Breast epithelium (tissue), 4 donors: Measurements from ENCODE around the gene GPAM. TPM values are rescaled to one million over a fixed set of nuclear protein-coding genes. Genes with fewer than 3 reads are reported as not detected.
"Not testable (repeated sequence)": the region's sequence is repeated elsewhere in the genome, so short reads cannot be mapped to it uniquely, and the experiment has no call there.

ENCODE experiments used
- DNase-seq, 2 donors: peaks; one replicate each; pipeline ENCODE4 v3.0.0-alpha.2; 2019; ENCODE audit warnings: low spot score in 2 of 2
- H3K27ac ChIP-seq, 2 donors: fragments of 200-600 bp; sonication (generic) in 1 of 2; one replicate each; pipeline ENCODE4 v1.5.1; 2016 to 2019; ENCODE audit warnings: mild to moderate bottlenecking in 1 of 2
- H3K27me3 ChIP-seq, 2 donors: fragments of 200-600 bp; sonication (generic) in 1 of 2; one replicate each; pipeline versions ENCODE4 v1.5.1 to v1.6.0; 2017 to 2019; ENCODE audit warnings: control low read depth in 1 of 2, mild to moderate bottlenecking in 1 of 2
- H3K36me3 ChIP-seq: fragments of 200-600 bp; one replicate; pipeline ENCODE4 v1.5.1; 2019
- H3K4me1 ChIP-seq, 2 donors: fragments of 200-600 bp; sonication (generic); one replicate each; pipeline ENCODE4 v1.5.1; 2016 to 2019; ENCODE audit warnings: control low read depth in 1 of 2
- H3K4me3 ChIP-seq, 3 donors: fragments of 200-600 bp; sonication (generic); 1 replicate in 2 of 3; 2 replicates in 1 of 3; pipeline ENCODE4 v1.5.1; 2016 to 2019; ENCODE audit warnings: mild to moderate bottlenecking in 3 of 3, moderate library complexity in 2 of 3
- H3K9me3 ChIP-seq, 2 donors: fragments of 200-600 bp; sonication (generic) in 1 of 2; one replicate each; pipeline ENCODE4 v1.5.1; 2016 to 2019; ENCODE audit warnings: control low read depth in 1 of 2
- POLR2A ChIP-seq: fragments of 450-650 bp; IDR thresholded peaks from one replicate; pipeline ENCODE4 v1.6.1; 2016; ENCODE audit warnings: antibody characterized with exemption, mild to moderate bottlenecking, moderate library complexity
- POLR2AphosphoS5 ChIP-seq, 3 donors: sonication (generic); formaldehyde crosslinking; IDR thresholded peaks; one replicate each; pipeline ENCODE4 v1.6.1; 2017; ENCODE audit warnings: antibody characterized with exemption in 3 of 3
- intact Hi-C: fragments of 100-400 bp; cut with DNase I; formaldehyde crosslinking; loops from one replicate; pipeline ENCODE4 v1.15.1; 2023; ENCODE audit warnings: low total_unique reads
- total RNA-seq, 3 donors: library from RNA; depleted of rRNA; stranded (reverse); fragments of >200 nt; gene quantifications; one replicate each; pipeline ENCODE4 v1.1.0, GENCODE V29; 2016
- TF ChIP-seq, protein P1 (sequence below), 3 donors: fragments of 450-650 bp; IDR thresholded peaks; one replicate each; pipeline ENCODE4 v1.5.1; 2016 to 2017; ENCODE audit warnings: antibody characterized with exemption in 3 of 3, mild to moderate bottlenecking in 3 of 3, moderate library complexity in 3 of 3

GPAM gene
- total RNA-seq, 3 donors from 2014 or later: 13.4 to 462 (median 26.3) TPM

DNA sequence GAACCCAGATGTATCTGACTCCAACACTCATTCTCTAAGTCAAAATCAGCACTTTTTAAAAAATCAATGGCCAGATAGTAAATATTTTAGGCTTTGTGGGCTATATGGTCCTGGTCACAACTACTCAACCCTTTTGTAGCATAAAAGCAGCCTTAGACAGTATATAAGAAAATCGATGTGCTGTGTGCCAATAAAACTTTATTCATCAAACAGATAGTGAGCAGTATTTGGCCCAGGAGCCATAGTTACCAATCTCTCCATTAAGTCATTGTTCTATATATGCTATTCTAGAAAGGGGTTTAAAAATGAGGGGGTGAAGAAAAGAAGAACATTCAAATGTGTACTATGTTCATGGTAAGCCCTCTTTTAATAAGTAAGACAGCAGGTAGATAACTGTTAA lies 18.5 kb upstream of the GPAM start:
- no peaks in the 10 kb centered on the region for H3K9me3 ChIP-seq
- H3K27me3 ChIP-seq: no peaks in the 10 kb centered on the region
- H3K4me3 ChIP-seq: no peak overlapping the region
- intact Hi-C loops: no loop called here
- H3K36me3 ChIP-seq: no peaks in the 10 kb centered on the region
- no peaks in the 10 kb centered on the region for H3K4me1 ChIP-seq
- no peak for DNase-seq
- H3K27ac ChIP-seq: no peak overlapping the region
- TF ChIP-seq POLR2A: no peak
- TF ChIP-seq POLR2AphosphoS5 (IDR thresholded peaks at IDR 0.05): no peak
- TF ChIP-seq, protein P1, sequence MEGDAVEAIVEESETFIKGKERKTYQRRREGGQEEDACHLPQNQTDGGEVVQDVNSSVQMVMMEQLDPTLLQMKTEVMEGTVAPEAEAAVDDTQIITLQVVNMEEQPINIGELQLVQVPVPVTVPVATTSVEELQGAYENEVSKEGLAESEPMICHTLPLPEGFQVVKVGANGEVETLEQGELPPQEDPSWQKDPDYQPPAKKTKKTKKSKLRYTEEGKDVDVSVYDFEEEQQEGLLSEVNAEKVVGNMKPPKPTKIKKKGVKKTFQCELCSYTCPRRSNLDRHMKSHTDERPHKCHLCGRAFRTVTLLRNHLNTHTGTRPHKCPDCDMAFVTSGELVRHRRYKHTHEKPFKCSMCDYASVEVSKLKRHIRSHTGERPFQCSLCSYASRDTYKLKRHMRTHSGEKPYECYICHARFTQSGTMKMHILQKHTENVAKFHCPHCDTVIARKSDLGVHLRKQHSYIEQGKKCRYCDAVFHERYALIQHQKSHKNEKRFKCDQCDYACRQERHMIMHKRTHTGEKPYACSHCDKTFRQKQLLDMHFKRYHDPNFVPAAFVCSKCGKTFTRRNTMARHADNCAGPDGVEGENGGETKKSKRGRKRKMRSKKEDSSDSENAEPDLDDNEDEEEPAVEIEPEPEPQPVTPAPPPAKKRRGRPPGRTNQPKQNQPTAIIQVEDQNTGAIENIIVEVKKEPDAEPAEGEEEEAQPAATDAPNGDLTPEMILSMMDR (IDR thresholded peaks at IDR 0.05): no peak

DNA sequence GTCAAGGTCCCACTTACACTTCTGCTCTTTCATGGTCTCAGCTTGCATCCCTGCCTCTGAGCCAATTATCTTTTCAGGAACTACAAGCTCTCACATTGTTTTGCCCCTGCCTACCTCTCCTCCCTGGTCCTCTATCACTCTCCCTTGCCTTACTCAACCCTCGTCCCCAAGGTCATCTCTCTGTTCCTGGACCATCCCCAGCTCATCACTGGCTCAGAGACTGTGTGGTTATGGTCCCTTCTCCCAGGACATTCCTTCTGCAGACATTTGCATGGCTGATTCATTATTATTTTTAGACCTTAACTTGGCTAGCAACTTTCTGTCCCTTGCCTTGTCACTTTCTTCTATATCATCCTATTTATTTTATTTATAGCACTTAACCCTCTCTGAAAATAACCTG lies 17.8 kb upstream of the GPAM start:
- TF ChIP-seq POLR2A (no peak), POLR2AphosphoS5 (IDR thresholded peaks at IDR 0.05) (no peak)
- TF ChIP-seq, protein P1 (IDR thresholded peaks at IDR 0.05): no peak
- Histone ChIP-seq H3K36me3 (no peaks in the 10 kb centered on the region), H3K27ac (no peak overlapping the region), H3K27me3 (no peaks in the 10 kb centered on the region), H3K4me1 (no peaks in the 10 kb centered on the region), H3K4me3 (no peak overlapping the region), H3K9me3 (no peaks in the 10 kb centered on the region)
- intact Hi-C loops: no loop called here
- no peak for DNase-seq

DNA sequence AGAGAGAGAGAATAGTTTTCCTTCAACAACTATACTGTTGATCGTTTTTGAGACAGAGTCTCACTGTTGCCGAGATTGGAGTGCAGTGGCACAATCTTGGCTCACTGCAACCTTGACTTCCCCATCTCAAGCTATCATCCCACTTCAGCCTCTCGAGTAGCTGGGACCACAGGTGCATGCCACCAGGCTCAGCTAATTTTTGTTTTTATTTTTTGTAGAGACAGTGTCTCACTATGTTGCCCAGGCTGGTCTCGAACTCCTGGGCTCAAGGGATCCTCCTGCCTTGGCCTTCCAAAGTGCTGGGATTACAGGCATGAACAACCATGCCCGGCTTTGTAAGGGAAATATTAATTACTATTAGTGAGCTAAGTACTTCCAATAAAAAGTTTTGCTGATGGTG lies 16.7 kb upstream of the GPAM start:
- H3K27ac ChIP-seq, H3K4me1 ChIP-seq, H3K4me3 ChIP-seq, H3K36me3 ChIP-seq, DNase-seq, intact Hi-C loops, H3K27me3 ChIP-seq, H3K9me3 ChIP-seq: not testable (repeated sequence)

DNA sequence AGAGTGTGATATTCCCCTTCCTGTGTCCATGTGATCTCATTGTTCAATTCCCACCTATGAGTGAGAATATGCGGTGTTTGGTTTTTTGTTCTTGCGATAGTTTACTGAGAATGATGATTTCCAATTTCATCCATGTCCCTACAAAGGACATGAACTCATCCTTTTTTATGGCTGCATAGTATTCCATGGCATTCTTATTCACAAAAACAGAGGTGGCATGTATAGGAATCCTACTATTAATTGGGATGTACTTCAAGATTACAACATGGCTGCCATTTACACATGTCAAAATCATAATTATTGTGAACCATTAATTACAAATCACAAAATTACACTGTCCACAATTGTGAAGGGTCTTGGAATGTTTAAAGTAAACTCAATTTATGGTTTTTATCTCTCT lies 14.1 kb upstream of the GPAM start:
- H3K4me3 ChIP-seq, intact Hi-C loops, H3K36me3 ChIP-seq, H3K4me1 ChIP-seq, H3K27me3 ChIP-seq, H3K27ac ChIP-seq, DNase-seq, H3K9me3 ChIP-seq: not testable (repeated sequence)

DNA sequence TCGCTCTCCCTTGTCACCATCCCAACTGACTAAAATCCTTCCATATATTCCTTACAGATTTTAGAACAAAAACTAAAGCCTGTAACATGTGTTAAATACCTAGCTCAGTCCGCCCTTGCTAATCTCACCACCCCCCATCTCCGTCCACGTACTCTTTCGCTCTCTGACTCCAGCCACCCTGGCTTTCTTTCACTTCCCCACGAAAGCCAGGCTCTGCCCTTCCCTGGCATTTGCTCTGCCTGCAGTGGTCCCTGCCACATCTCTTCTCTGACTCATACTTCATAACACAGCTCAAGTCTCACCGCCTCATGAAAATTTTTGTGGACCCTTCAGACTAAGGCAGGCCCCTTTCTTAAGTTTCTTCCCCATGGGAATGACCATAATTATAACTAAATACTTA lies 11.7 kb upstream of the GPAM start:
- intact Hi-C loops: no loop called here
- Histone ChIP-seq H3K36me3 (no peaks in the 10 kb centered on the region), H3K4me1 (no peaks in the 10 kb centered on the region), H3K9me3 (no peaks in the 10 kb centered on the region), H3K27ac (no peak overlapping the region), H3K4me3 (no peak overlapping the region), H3K27me3 (no peaks in the 10 kb centered on the region)
- no peak for DNase-seq
- TF ChIP-seq, protein P1 (IDR thresholded peaks at IDR 0.05): no peak
- TF ChIP-seq POLR2AphosphoS5 (IDR thresholded peaks at IDR 0.05): no peak
- TF ChIP-seq POLR2A: no peak

DNA sequence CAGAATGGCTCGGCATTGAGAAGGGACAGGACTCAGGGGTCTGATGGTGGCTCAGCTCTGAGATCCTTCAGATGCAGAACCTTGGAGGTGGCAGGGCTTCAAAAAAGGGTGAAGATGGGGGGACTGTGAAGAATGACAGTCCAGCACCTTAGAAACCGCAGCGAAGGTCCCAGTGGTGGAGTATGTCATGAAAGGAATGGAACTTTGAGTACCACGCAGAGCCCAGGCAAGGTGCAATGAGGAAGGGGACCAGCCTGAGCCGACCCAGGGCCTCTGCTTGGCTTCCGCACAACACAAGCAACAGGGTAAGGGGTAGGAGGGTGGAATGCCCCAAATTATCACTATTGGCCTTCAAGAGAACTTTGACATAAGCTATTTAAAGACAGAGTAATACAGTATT lies 8.2 kb upstream of the GPAM start:
- intact Hi-C loops: no loop called here
- Histone ChIP-seq H3K4me1 (no peaks in the 10 kb centered on the region), H3K36me3 (no peaks in the 10 kb centered on the region), H3K27me3 (no peaks in the 10 kb centered on the region), H3K4me3 (no peak overlapping the region), H3K9me3 (no peaks in the 10 kb centered on the region), H3K27ac (no peak overlapping the region)
- no peak for DNase-seq
- TF ChIP-seq, protein P1 (IDR thresholded peaks at IDR 0.05): no peak
- no peak for TF ChIP-seq POLR2A
